ENCODE data around the gene ACBD4. TPM values are rescaled to one million over a fixed set of nuclear protein-coding genes. Genes with fewer than 3 reads are reported as not detected.

Gene ACBD4
- total RNA-seq, 4 donors from 2014 or later, result 25.9 to 41.9 (median 28.2) TPM

Small RNA genes lying within 50 kb of the gene (small RNA-seq; reads per million reads assigned to genes)
- not detected for gene MIR6784

Other genes starting within 250 kb of the ACBD4 start
- gene EFTUD2, start 236.2 kb upstream of the ACBD4 start, total RNA-seq, result 100 to 1,000 TPM in 1 of 4 donors, 10 to 100 TPM in 3; 48.9 to 137 (median 57.0) TPM
- 10 to 100 TPM in 1 of 4 donors, 1 to 10 TPM in 3; 1.6 to 37.2 (median 7.3) TPM for gene GFAP, start 220.2 kb upstream of the ACBD4 start, total RNA-seq
- under 1 TPM in 2 of 4 donors, not detected in 2; 0.30 to 0.66 TPM for gene KIF18B, start 187.9 kb upstream of the ACBD4 start, total RNA-seq
- gene C1QL1, start 167.4 kb upstream of the ACBD4 start, total RNA-seq, result 10 to 100 TPM in 3 of 4 donors, 1 to 10 TPM in 1; 9.8 to 25.5 (median 21.2) TPM
- 10 to 100 TPM; 47.7 to 53.2 (median 49.5) TPM for gene DCAKD, start 84.1 kb upstream of the ACBD4 start, total RNA-seq
- gene NMT1, start 74.4 kb upstream of the ACBD4 start, total RNA-seq, result 10 to 100 TPM; 63.2 to 97.9 (median 80.1) TPM
- 100 to 1,000 TPM in 1 of 4 donors, 10 to 100 TPM in 3; 45.7 to 103 (median 69.3) TPM for gene PLCD3, start 3.2 kb upstream of the ACBD4 start, total RNA-seq
- gene HEXIM1, start 12.8 kb downstream of the ACBD4 start, total RNA-seq, result 10 to 100 TPM; 22.2 to 35.2 (median 29.7) TPM
- 10 to 100 TPM in 2 of 4 donors, 1 to 10 TPM in 2; 6.6 to 17.5 (median 11.7) TPM for gene HEXIM2, start 26.2 kb downstream of the ACBD4 start, total RNA-seq
- gene FMNL1, start 86.2 kb downstream of the ACBD4 start, total RNA-seq, result 10 to 100 TPM; 19.2 to 42.9 (median 24.6) TPM
- not detected for gene SPATA32, start 126.4 kb downstream of the ACBD4 start, total RNA-seq
- 10 to 100 TPM in 3 of 4 donors, 1 to 10 TPM in 1; 9.6 to 15.6 (median 13.3) TPM for gene MAP3K14, start 181.3 kb downstream of the ACBD4 start, total RNA-seq

All from tibial nerve (tissue), 4 donors.